ENCODE measurements around the gene CACNA1A. TPM values are rescaled to one million over a fixed set of nuclear protein-coding genes. Genes with fewer than 3 reads are reported as not detected.

CACNA1A gene
- total RNA-seq, 1 experiment from 2014 or later, result not detected

DNA sequence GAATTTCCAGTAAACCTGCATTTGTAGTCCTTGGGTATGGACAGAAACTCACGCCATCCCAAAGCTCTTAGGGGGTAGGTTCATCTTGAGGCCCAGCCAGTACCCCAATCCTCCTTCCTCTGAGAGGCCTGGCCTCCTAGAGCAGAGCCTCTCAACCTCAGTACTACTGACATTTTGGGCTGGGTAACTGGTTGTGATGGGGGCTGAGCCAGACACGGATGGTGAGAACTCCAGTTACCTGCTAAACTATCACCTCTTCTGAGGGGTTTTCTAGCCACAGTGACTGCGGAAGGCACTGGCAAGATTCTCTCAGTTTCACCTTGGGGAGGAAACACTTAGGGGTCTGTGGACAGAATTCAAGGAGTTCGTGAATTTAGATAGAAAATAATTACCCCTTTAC, 156.2 kb downstream of the CACNA1A start:
- no peak overlapping the region for H3K4me3 Mint-ChIP-seq (ENCODE audit: unreplicated experiment)
- no peak for DNase-seq (ENCODE audit: unreplicated experiment)
- H3K36me3 Mint-ChIP-seq (ENCODE audit: insufficient read depth, unreplicated experiment), result no peaks in the 10 kb centered on the region
- BruUV-seq (replicated peaks), result no TSS peak
- TF ChIP-seq, protein P1, sequence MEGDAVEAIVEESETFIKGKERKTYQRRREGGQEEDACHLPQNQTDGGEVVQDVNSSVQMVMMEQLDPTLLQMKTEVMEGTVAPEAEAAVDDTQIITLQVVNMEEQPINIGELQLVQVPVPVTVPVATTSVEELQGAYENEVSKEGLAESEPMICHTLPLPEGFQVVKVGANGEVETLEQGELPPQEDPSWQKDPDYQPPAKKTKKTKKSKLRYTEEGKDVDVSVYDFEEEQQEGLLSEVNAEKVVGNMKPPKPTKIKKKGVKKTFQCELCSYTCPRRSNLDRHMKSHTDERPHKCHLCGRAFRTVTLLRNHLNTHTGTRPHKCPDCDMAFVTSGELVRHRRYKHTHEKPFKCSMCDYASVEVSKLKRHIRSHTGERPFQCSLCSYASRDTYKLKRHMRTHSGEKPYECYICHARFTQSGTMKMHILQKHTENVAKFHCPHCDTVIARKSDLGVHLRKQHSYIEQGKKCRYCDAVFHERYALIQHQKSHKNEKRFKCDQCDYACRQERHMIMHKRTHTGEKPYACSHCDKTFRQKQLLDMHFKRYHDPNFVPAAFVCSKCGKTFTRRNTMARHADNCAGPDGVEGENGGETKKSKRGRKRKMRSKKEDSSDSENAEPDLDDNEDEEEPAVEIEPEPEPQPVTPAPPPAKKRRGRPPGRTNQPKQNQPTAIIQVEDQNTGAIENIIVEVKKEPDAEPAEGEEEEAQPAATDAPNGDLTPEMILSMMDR (IDR thresholded peaks at IDR 0.05; ENCODE audit: unreplicated experiment), result no peak
- no peak overlapping the region for H3K27ac Mint-ChIP-seq (ENCODE audit: low read depth, unreplicated experiment)
- intact Hi-C loops (cut with micrococcal nuclease), result no loop called here
- ChIA-PET POLR2A (no interaction called here), CTCF (interaction anchor here (0.6 kb wide), 1 partner anchor 13 kb away, joined by 3 read pairs; no protein-coding TSS in a partner anchor)
- peaks cover 31% of the 10 kb centered on the region for H3K27me3 Mint-ChIP-seq (ENCODE audit: insufficient read depth, unreplicated experiment)
- H3K9me3 Mint-ChIP-seq (ENCODE audit: unreplicated experiment), result no peaks in the 10 kb centered on the region
- H3K4me1 Mint-ChIP-seq (ENCODE audit: insufficient read depth, unreplicated experiment), result no peaks in the 10 kb centered on the region

- no peak overlapping the region for H3K4me3 Mint-ChIP-seq (ENCODE audit: unreplicated experiment)
- DNase-seq (ENCODE audit: unreplicated experiment), result no peak
- no peaks in the 10 kb centered on the region for H3K9me3 Mint-ChIP-seq (ENCODE audit: unreplicated experiment)
- TF ChIP-seq, protein P1 (IDR thresholded peaks at IDR 0.05; ENCODE audit: unreplicated experiment), result no peak
- BruUV-seq (replicated peaks), result no TSS peak
- intact Hi-C loops (cut with micrococcal nuclease), result no loop called here
- H3K27me3 Mint-ChIP-seq (ENCODE audit: insufficient read depth, unreplicated experiment), result peaks cover 4% of the 10 kb centered on the region
- ChIA-PET CTCF (interaction anchor here (0.6 kb wide), 1 partner anchor 175 kb away, joined by 3 read pairs; no protein-coding TSS in a partner anchor), POLR2A (no interaction called here)
- H3K4me1 Mint-ChIP-seq (ENCODE audit: insufficient read depth, unreplicated experiment), result no peaks in the 10 kb centered on the region
- H3K36me3 Mint-ChIP-seq (ENCODE audit: insufficient read depth, unreplicated experiment), result no peaks in the 10 kb centered on the region
- no peak overlapping the region for H3K27ac Mint-ChIP-seq (ENCODE audit: low read depth, unreplicated experiment)
Observed at GRCh38 chr19:13347367-13347766, 158.9 kb downstream of the CACNA1A start.

- BruUV-seq (replicated peaks), result no TSS peak
- Mint-ChIP-seq H3K9me3 (ENCODE audit: unreplicated experiment) (no peaks in the 10 kb centered on the region), H3K4me3 (ENCODE audit: unreplicated experiment) (no peak overlapping the region), H3K4me1 (ENCODE audit: insufficient read depth, unreplicated experiment) (no peaks in the 10 kb centered on the region), H3K36me3 (ENCODE audit: insufficient read depth, unreplicated experiment) (no peaks in the 10 kb centered on the region), H3K27me3 (ENCODE audit: insufficient read depth, unreplicated experiment) (no peaks in the 10 kb centered on the region), H3K27ac (ENCODE audit: low read depth, unreplicated experiment) (no peak overlapping the region)
- CTCF ChIA-PET, result no interaction called here
- TF ChIP-seq, protein P1 (IDR thresholded peaks at IDR 0.05; ENCODE audit: unreplicated experiment), result no peak
- POLR2A ChIA-PET, result no interaction called here
- no peak for DNase-seq (ENCODE audit: unreplicated experiment)
- intact Hi-C loops (cut with micrococcal nuclease), result no loop called here
Observed at GRCh38 chr19:13343514-13343913, 162.8 kb downstream of the CACNA1A start.

- ChIA-PET CTCF (interaction anchor here (0.7 kb wide), 1 partner anchor 1436 kb away, joined by 3 read pairs; no protein-coding TSS in a partner anchor), POLR2A (no interaction called here)
- Mint-ChIP-seq H3K27ac (ENCODE audit: low read depth, unreplicated experiment) (no peak overlapping the region), H3K4me1 (ENCODE audit: insufficient read depth, unreplicated experiment) (no peaks in the 10 kb centered on the region), H3K36me3 (ENCODE audit: insufficient read depth, unreplicated experiment) (no peaks in the 10 kb centered on the region), H3K27me3 (ENCODE audit: insufficient read depth, unreplicated experiment) (no peaks in the 10 kb centered on the region), H3K9me3 (ENCODE audit: unreplicated experiment) (no peaks in the 10 kb centered on the region), H3K4me3 (ENCODE audit: unreplicated experiment) (no peak overlapping the region)
- DNase-seq (ENCODE audit: unreplicated experiment), result no peak
- TF ChIP-seq, protein P1 (IDR thresholded peaks at IDR 0.05; ENCODE audit: unreplicated experiment), result no peak
- BruUV-seq (replicated peaks), result no TSS peak
- intact Hi-C loops (cut with micrococcal nuclease), result no loop called here
Observed at GRCh38 chr19:13342672-13343071, 163.6 kb downstream of the CACNA1A start.

Measured in MCF 10A (cell line).